ENCODE data around the gene OR2A2.
"Not testable (repeated sequence)": the region's sequence is repeated elsewhere in the genome, so short reads cannot be mapped to it uniquely, and the experiment has no call there.

The OR2A2 gene, protein sequence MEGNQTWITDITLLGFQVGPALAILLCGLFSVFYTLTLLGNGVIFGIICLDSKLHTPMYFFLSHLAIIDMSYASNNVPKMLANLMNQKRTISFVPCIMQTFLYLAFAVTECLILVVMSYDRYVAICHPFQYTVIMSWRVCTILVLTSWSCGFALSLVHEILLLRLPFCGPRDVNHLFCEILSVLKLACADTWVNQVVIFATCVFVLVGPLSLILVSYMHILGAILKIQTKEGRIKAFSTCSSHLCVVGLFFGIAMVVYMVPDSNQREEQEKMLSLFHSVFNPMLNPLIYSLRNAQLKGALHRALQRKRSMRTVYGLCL

GRCh38 chr7:144109283-144109682 lies at the start of gene OR2A2:
Gene OR2A2 (plus strand): TSS chr7:144109583. CDS start chr7:144109583, 0 bp downstream.
- in situ Hi-C loops (cut with MboI; ENCODE audit: low sequenced_read_pairs): no loop called here

DNA sequence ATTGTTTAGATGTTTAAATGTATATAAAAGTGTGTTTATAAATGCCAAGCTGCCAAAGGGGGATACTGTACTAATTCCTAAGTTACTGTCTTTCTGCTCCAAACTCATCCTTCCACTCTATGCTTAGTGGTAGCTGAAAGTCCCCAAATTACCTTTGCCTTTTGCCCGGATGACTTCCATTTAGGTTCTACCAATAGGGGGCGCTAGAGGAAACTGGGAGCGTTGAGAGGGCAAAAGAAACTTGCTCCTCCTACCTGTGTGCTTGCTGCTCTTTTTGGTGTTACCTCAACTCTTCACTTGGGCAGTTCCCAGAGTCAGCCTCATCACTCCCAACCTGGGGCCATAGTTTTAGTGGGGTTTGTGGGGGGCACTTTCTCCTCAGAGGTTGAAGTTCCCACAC lies 45.7 kb upstream of the OR2A2 start:
- in situ Hi-C loops (cut with MboI; ENCODE audit: low sequenced_read_pairs): no loop called here

DNA sequence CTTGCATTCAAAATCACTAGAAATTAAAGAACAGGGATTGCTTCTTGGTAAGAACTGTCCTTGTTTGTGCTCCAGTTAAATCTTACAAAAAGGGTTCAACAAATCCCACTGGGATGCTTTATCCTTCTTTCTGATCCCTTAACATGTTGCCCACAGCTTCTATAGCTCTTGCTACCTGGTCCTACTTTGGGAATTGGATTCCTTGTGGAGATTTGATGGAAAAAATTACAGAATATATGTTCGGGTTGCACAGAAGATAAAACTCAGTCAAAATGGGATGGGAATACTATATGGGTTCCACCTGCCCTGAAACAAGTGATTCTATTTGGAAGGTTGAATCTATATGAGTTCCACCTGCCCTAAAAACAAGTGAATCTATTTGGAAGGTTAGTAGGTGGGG lies 39.9 kb upstream of the OR2A2 start, which contains the start of gene OR2A25:
TSS of gene OR2A25 (plus strand) at position 301 of the 400 bp plus-strand sequence. CDS start 4,409 bp downstream, outside the sequence.
- in situ Hi-C loops (cut with MboI; ENCODE audit: low sequenced_read_pairs): no loop called here

GRCh38 chr7:144069953-144070352 lies 39.4 kb upstream of the OR2A2 start:
- in situ Hi-C loops (cut with MboI; ENCODE audit: low sequenced_read_pairs): no loop called here

- in situ Hi-C loops (cut with MboI; ENCODE audit: low sequenced_read_pairs): no loop called here
Observed at GRCh38 chr7:144074374-144074773, 35.0 kb upstream of the OR2A2 start.

GRCh38 chr7:144085978-144086377 lies 23.4 kb upstream of the OR2A2 start, which contains the start of gene OR2A12:
Gene OR2A12 (plus strand): TSS chr7:144086278. CDS start chr7:144095108, 8,830 bp downstream.
- in situ Hi-C loops (cut with MboI; ENCODE audit: low sequenced_read_pairs): no loop called here

DNA sequence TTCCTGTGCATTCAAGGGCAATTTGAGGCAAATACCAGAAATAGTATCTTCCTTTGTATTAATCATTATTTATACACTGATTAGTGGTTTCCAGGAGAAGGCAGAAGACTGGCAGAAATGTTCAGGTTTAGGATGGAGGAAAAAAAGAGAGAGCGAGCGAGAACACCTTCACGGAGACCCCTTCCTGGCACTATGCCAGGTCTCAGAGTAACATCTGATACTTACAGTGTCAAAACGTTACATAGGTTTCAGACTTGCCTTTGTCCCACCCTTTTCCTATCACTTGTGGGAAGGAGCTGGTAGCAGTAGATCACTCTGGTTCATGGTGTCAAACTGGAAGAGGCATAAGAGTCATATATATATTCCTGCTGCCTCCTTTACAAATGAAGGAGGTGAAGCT lies 22.7 kb upstream of the OR2A2 start:
- in situ Hi-C loops (cut with MboI; ENCODE audit: low sequenced_read_pairs): no loop called here

DNA sequence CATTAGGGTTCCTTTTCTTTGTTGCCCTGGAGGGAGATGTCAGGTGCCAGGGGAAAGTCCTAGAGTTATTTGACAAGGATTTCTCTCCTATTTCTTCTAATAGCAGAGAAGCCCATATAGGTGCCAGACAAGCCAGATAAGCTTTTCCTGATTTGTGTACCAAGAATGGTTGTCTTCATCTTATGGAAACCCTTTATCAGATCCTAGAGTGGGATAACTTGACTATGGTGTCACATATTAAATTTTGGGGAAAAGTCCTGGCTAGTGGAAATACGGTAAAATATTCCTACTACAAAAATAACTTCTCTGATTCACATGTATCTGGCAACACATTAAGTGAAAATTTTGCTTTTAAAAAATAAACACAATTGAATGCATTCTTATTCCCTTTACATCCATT lies 22.2 kb upstream of the OR2A2 start:
- in situ Hi-C loops (cut with MboI; ENCODE audit: low sequenced_read_pairs): no loop called here

DNA sequence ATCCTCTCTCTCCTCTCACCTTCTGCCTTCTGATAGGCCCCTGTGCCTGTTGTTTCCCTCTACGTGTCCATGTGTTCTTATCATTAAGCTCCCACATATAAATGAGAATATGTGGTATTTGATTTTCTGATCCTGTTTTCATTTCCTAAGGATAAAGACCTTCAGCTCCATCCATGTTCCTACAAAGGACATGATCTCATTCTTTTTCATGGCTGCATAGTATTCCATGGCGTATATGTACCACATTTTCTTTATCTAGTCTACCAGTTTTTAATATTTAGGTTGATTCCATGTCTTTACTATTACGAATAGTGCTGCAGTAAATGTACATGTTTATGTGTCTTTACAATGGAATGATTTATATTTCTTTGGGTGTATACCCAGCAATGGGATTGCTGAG lies 18.7 kb upstream of the OR2A2 start:
- in situ Hi-C loops (cut with MboI; ENCODE audit: low sequenced_read_pairs): no loop called here

- in situ Hi-C loops (cut with MboI; ENCODE audit: low sequenced_read_pairs): no loop called here
Observed at GRCh38 chr7:144098776-144099175, 10.6 kb upstream of the OR2A2 start.

GRCh38 chr7:144100607-144101006 lies 8.8 kb upstream of the OR2A2 start:
- in situ Hi-C loops (cut with MboI; ENCODE audit: low sequenced_read_pairs): no loop called here

GRCh38 chr7:144102041-144102440 lies 7.3 kb upstream of the OR2A2 start:
- in situ Hi-C loops (cut with MboI; ENCODE audit: low sequenced_read_pairs): no loop called here

DNA sequence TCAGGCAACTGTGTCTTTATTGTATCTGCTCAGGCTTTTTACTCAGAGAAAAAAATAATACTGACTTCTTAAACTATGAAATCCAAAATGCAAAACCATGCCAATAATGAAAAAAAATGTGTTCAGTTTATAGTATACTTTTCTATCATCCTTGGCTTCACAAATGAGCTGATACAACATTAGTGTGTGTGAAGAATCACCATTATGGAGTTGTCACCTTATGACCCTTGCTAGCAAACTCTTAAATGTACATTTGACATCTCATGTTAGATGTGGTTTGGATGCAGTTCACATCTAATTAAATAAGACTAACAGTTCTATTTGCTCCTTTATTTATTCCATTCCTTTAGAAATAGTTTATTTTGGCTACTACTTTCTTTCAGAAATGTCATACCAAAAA lies 4.2 kb upstream of the OR2A2 start:
- in situ Hi-C loops (cut with MboI; ENCODE audit: low sequenced_read_pairs): no loop called here

- in situ Hi-C loops (cut with MboI; ENCODE audit: low sequenced_read_pairs): no loop called here
Observed at GRCh38 chr7:144110272-144110671, 889 bp downstream of the OR2A2 start.

GRCh38 chr7:144113651-144114050 lies 4.3 kb downstream of the OR2A2 start:
- in situ Hi-C loops (cut with MboI; ENCODE audit: low sequenced_read_pairs): no loop called here

DNA sequence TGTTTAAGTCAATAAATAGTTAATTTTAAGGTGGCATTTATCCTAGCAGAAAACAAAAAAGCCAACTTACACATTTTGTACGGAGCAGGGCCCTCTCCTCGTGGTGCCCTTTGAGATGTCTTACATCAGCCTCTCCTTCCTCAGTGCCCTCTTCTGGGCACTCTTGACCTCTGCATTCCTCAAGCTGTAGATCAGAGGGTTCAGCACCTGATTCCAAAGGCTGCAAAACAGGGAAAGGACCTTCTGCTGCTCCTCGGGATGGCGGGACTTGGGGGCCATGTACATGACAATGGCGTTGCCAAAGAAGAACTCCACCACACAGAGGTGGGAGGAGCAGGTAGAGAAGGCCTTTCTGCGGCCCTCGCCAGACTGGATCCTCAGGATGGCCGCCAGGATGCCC lies 9.0 kb downstream of the OR2A2 start:
- in situ Hi-C loops (cut with MboI; ENCODE audit: low sequenced_read_pairs): no loop called here

DNA sequence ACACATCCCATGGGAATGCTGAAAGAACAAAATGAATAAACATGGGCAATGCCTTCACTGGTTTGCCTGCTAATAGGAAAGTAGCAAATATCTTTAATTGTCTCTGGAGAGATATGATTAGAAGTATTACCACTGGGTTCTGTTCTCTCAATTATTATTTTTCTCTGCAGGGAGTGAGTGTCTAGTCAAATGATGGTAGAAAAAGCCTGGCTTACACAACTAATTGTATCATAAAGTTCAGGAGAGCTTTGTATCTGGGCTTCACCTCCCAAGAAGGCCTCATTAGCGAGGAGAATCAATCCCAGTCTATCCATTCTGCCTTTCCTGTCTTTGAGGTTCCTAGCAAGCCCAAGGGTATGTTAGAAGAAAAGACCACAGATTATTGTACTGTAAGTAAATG lies 13.5 kb downstream of the OR2A2 start, which contains the start of gene OR2A14:
TSS of gene OR2A14 (plus strand) at position 301 of the 400 bp plus-strand sequence. CDS start 5,937 bp downstream, outside the sequence.
- in situ Hi-C loops (cut with MboI; ENCODE audit: low sequenced_read_pairs): no loop called here

DNA sequence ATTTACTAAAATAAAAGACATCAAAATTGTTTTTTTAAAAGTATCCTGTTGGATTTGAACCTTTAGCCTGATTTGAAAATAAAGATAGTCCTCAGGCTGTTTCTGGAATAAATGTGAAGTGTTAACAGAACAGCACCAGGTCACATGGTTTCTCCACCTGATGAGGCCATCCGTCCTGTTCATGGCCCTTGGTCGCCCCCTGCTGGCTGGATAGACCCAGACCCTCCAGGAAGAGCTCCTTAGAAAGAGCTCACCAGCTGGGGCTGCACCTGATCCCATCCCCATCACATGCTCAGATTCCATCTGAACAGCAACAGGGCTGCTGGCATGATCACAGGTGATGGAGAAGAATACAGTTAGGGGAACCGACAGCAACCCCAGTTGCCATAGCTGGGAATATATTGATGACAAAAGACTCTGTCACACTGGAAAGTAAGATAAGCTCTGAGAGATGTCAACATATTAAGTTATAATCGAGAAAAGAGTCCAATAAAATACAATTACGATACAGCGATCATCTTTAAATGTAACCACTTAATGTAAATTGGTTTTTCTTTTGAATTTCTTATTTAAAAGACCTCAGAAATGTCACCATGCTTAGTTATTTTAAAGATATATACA lies 18.4 kb downstream of the OR2A2 start:
- in situ Hi-C loops (cut with MboI; ENCODE audit: low sequenced_read_pairs): no loop called here

DNA sequence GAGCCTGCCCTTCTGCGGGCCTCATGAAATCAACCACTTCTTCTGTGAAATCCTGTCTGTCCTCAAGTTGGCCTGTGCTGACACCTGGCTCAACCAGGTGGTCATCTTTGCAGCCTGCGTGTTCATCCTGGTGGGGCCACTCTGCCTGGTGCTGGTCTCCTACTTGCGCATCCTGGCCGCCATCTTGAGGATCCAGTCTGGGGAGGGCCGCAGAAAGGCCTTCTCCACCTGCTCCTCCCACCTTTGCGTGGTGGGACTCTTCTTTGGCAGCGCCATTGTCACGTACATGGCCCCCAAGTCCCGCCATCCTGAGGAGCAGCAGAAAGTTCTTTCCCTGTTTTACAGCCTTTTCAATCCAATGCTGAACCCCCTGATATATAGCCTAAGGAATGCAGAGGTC lies 20.2 kb downstream of the OR2A2 start:
- in situ Hi-C loops (cut with MboI; ENCODE audit: low sequenced_read_pairs): not testable (repeated sequence)

DNA sequence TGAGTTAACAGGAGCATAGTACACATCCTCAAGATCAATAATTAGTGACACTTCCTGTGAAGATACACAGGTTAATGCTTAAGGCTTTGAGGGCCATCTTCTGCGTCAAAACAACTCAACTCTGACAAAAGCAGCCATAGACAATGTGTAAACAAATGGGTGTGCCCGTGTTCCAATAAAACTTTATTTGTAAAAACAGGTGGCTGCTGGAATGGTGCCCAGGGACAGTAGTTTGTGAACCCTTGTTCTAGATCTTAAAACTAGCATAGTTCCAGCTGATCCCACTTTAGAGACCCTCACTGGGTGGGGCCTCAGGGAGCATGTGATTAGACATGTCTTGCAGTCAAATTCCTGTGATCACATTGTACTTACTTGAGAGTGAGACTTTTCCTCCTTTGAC lies 21.3 kb downstream of the OR2A2 start:
- in situ Hi-C loops (cut with MboI; ENCODE audit: low sequenced_read_pairs): no loop called here

GRCh38 chr7:144132262-144132661 lies 22.9 kb downstream of the OR2A2 start:
- in situ Hi-C loops (cut with MboI; ENCODE audit: low sequenced_read_pairs): no loop called here

GRCh38 chr7:144133307-144133706 lies 23.9 kb downstream of the OR2A2 start:
- in situ Hi-C loops (cut with MboI; ENCODE audit: low sequenced_read_pairs): no loop called here

Data from HL-60/S4 treated with phorbol 12-myristate 13-acetate at 8.2 ng/mL for 4 days and 3 days (cell line).